Measurements from ENCODE around the gene TXLNG. TPM values are rescaled to one million over a fixed set of nuclear protein-coding genes. Genes with fewer than 3 reads are reported as not detected.

The TXLNG gene
- polyA plus RNA-seq, 1 experiment, result 4.5 TPM

DNA sequence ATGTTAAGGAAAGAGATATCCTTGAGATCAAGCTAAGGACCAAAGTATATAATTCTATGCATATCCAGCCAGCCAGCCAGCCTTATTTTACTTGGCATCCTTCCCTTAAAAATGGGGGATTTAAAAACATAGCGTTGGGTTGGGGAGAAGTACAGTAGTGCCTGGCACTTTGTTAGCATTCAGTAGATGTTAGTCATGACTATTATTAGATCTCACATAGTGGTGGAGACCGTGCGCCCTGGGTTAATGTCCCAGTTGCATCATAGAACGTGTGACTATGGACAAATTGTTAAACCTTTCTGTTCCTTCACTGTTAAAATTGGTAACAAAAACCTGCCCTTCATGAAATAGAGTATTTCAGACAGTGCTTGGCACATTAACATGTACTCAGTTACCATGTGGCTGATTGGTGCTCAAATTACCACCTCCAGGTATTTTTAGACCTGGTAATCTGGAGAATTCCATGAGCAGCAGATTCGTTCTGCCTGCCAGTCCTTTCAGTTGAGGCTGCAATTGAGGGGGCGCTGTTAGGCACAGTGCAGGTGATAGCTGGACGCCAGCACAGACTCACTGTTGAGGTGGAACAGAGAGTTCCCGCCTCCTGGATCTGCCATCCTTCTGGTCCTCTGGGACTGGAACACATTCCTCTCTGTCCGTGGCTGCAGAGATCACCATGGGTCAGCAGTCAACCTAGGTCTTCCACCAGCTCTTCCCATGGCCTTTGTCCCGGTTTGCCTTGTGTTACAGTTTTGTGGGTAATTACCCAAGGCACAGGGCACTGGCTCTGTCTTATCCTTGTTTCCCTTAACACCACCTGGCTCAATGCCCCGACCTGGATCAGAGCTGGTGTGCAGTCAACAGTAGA lies 52.2 kb downstream of the TXLNG start:
- POLR2A ChIA-PET, result no interaction called here
- DNase-seq (ENCODE audit: low read depth), result peak; percentile 30
- Histone ChIP-seq H3K36me3 (ENCODE audit: control insufficient read depth, insufficient read depth, low read length) (no peaks in the 10 kb centered on the region; the same call in 1 of the 2 replicates), H3K27me3 (ENCODE audit: control insufficient read depth, insufficient read depth, low read length) (no peaks in the 10 kb centered on the region), H3K4me3 (ENCODE audit: low read depth, low read length) (no peak overlapping the region)
- TF ChIP-seq, protein P1, sequence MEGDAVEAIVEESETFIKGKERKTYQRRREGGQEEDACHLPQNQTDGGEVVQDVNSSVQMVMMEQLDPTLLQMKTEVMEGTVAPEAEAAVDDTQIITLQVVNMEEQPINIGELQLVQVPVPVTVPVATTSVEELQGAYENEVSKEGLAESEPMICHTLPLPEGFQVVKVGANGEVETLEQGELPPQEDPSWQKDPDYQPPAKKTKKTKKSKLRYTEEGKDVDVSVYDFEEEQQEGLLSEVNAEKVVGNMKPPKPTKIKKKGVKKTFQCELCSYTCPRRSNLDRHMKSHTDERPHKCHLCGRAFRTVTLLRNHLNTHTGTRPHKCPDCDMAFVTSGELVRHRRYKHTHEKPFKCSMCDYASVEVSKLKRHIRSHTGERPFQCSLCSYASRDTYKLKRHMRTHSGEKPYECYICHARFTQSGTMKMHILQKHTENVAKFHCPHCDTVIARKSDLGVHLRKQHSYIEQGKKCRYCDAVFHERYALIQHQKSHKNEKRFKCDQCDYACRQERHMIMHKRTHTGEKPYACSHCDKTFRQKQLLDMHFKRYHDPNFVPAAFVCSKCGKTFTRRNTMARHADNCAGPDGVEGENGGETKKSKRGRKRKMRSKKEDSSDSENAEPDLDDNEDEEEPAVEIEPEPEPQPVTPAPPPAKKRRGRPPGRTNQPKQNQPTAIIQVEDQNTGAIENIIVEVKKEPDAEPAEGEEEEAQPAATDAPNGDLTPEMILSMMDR (IDR thresholded peaks at IDR 0.05; ENCODE audit: insufficient read depth, low read depth, low read length), result no peak
- CTCF ChIA-PET, result interaction anchor here (0.7 to 1.6 kb wide), 2 partner anchors 13 to 45 kb away, joined by 3 to 4 read pairs; no protein-coding TSS in a partner anchor

DNA sequence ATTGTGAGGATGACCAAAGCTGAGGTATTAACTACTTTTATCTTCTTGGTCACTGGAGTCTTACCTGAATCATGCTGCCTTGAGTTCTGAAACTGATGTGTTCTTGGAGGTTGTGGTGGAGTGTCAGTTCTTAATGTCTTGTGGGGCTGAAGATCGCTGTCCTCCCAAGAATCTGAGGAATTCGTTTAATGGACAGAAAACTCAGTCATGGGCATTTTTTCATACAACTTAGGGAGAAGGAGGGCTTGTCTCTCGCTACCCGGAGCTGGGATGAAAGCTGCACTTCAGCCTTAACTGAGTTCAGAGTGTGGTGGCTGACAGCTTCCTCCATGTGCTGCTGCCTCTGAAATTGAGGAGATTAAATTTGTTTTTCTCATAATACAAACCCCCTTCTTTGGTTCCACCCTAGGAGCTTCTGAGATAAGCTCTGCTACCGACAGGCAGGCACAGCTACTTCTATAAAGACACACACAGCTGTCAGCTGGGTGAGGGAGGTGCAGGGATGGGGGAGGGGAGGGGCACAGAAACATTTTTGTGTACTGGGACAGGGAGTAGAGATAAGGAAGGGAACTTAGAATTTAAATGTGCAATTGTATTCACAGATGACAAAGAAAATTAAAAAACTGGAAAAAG lies 53.1 kb downstream of the TXLNG start:
- no peaks in the 10 kb centered on the region; the same call in 1 of the 2 replicates for H3K36me3 ChIP-seq (ENCODE audit: control insufficient read depth, insufficient read depth, low read length)
- ChIA-PET POLR2A (interaction anchor here (0.6 kb wide), 1 partner anchor 9 kb away, joined by 3 read pairs; no protein-coding TSS in a partner anchor), CTCF (no interaction called here)
- no peak overlapping the region for H3K4me3 ChIP-seq (ENCODE audit: low read depth, low read length)
- TF ChIP-seq, protein P1 (IDR thresholded peaks at IDR 0.05; ENCODE audit: insufficient read depth, low read depth, low read length), result no peak
- no peaks in the 10 kb centered on the region for H3K27me3 ChIP-seq (ENCODE audit: control insufficient read depth, insufficient read depth, low read length)
- DNase-seq (ENCODE audit: low read depth), result no peak

DNA sequence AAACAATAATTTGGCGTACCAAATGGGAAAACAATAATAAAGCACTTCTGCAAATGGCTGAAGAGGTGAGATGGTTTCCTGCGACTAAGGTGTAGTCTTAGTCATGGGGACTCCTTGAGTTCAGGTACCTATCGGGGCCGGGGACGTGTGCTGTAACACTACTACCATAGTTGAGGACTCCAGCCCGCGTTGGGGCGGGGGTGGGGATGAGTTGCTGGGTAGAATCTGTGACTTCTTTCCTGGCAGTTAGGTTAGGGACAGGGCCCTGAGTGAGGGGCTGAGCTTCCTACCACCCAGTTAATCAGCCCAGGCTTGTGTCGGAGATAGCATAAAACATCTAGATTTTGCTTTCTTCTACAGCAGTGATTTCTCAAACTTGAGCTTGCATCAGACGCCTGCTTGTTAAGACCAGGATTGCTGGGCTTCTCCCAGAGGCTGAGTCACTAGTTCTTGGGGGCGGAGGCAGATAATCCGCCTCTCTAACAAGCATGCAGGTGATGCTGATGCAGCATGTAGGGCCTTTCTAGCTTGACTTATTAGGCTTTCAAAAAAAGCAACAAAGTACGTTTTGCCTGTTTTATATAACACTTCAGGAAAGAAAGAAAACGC lies 53.7 kb downstream of the TXLNG start:
- H3K27me3 ChIP-seq (ENCODE audit: control insufficient read depth, insufficient read depth, low read length), result no peaks in the 10 kb centered on the region
- TF ChIP-seq, protein P1 (IDR thresholded peaks at IDR 0.05; ENCODE audit: insufficient read depth, low read depth, low read length), result no peak
- H3K4me3 ChIP-seq (ENCODE audit: low read depth, low read length), result no peak overlapping the region
- peak; percentile 27 for DNase-seq (ENCODE audit: low read depth)
- no peaks in the 10 kb centered on the region; the same call in 1 of the 2 replicates for H3K36me3 ChIP-seq (ENCODE audit: control insufficient read depth, insufficient read depth, low read length)
- POLR2A ChIA-PET, result interaction anchor here (0.6 kb wide), 1 partner anchor 8 kb away, joined by 3 read pairs; no protein-coding TSS in a partner anchor
- CTCF ChIA-PET, result no interaction called here

DNA sequence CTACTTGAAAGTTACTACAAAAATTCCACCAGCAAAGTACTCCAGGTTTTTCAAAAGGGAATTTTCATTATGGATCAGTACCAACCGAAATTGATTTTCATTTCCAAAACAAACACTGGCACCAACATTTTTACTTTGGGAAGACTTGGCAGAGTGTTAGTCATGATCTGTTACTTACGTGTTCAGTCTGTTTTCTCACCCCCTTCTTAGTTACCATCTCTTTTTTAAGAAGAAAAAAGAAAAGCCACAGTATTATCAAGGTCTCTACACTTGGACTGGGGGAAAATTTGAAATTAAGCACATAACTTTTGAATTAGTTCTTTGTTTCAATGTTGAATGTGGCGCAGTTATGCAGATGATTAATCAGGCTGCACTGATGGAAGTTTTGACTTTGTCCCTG lies 56.4 kb downstream of the TXLNG start:
- H3K36me3 ChIP-seq (ENCODE audit: control insufficient read depth, insufficient read depth, low read length), result peaks cover 3% of the 10 kb centered on the region
- DNase-seq (ENCODE audit: low read depth), result no peak
- TF ChIP-seq, protein P1 (IDR thresholded peaks at IDR 0.05; ENCODE audit: insufficient read depth, low read depth, low read length), result no peak
- no peak overlapping the region for H3K4me3 ChIP-seq (ENCODE audit: low read depth, low read length)
- POLR2A ChIA-PET, result no interaction called here
- H3K27me3 ChIP-seq (ENCODE audit: control insufficient read depth, insufficient read depth, low read length), result no peaks in the 10 kb centered on the region
- CTCF ChIA-PET, result no interaction called here

Data from BJ (cell line).